ENCODE results near the gene IMPACT.

- TF ChIP-seq CTCF (IDR thresholded peaks at IDR 0.05) = no peak
- TF ChIP-seq POLR2A (IDR thresholded peaks at IDR 0.05) = no peak
These were observed 74.3 kb downstream of the IMPACT start for GRCh38 chr18:24500766-24501165.
